ENCODE data around the gene CTDSPL. TPM values are rescaled to one million over a fixed set of nuclear protein-coding genes. Genes with fewer than 3 reads are reported as not detected.
A peak's percentile ranks its signal among the peaks of the same experiment; 100 is the strongest.

The CTDSPL gene
- total RNA-seq, 1 donor from 2014 or later = not detected

- no peak for TF ChIP-seq CTCF (IDR thresholded peaks at IDR 0.05)
Observed at GRCh38 chr3:37853691-37854413, 7.8 kb upstream of the CTDSPL start.

GRCh38 chr3:37855363-37855970, 6.2 kb upstream of the CTDSPL start:
- POLR2A ChIA-PET = no interaction called here
- intact Hi-C loops (cut with micrococcal nuclease) = loop anchor here (1.0 kb wide), 1 partner anchor 112 kb away; no protein-coding TSS in a partner anchor
- Mint-ChIP-seq H3K4me1 (peaks cover 3% of the 10 kb centered on the region), H3K27ac (no peak overlapping the region), H3K27me3 (peaks cover 19% of the 10 kb centered on the region), H3K9me3 (no peaks in the 10 kb centered on the region), H3K36me3 (ENCODE audit: low read depth) (no peaks in the 10 kb centered on the region), H3K4me3 (no peak overlapping the region)
- CTCF ChIA-PET = interaction anchor here (0.7 to 1.6 kb wide), 10 partner anchors 8 to 625 kb away, joined by 3 to 25 read pairs (median 4); no protein-coding TSS in a partner anchor
- no peak for ATAC-seq (ENCODE audit: low read depth)
- DNase-seq = peak; percentile 52
- peak; percentile 19 for TF ChIP-seq CTCF (IDR thresholded peaks at IDR 0.05)

More at GRCh38 chr3:37853691-37854413, 7.8 kb upstream of the CTDSPL start:
- no peaks in the 10 kb centered on the region for H3K9me3 Mint-ChIP-seq
- ATAC-seq (ENCODE audit: low read depth) (no peak), DNase-seq (no peak)
- CTCF ChIA-PET = interaction anchor here (1.0 kb wide), 1 partner anchor 114 kb away, joined by 5 read pairs; no protein-coding TSS in a partner anchor
- intact Hi-C loops (cut with micrococcal nuclease) = no loop called here
- no peaks in the 10 kb centered on the region for H3K4me1 Mint-ChIP-seq
- H3K27ac Mint-ChIP-seq = no peak overlapping the region
- H3K36me3 Mint-ChIP-seq (ENCODE audit: low read depth) = no peaks in the 10 kb centered on the region
- H3K27me3 Mint-ChIP-seq = peaks cover 13% of the 10 kb centered on the region
- POLR2A ChIA-PET = no interaction called here
- H3K4me3 Mint-ChIP-seq = no peak overlapping the region

- DNase-seq = no peak
- CTCF ChIA-PET = interaction anchor here (1.6 kb wide), 2 partner anchors 111 to 624 kb away, joined by 9 to 25 read pairs; no protein-coding TSS in a partner anchor
- intact Hi-C loops (cut with micrococcal nuclease) = no loop called here
- H3K9me3 Mint-ChIP-seq = no peaks in the 10 kb centered on the region
- no peak for TF ChIP-seq CTCF (IDR thresholded peaks at IDR 0.05)
- peaks cover 11% of the 10 kb centered on the region for H3K4me1 Mint-ChIP-seq
- H3K4me3 Mint-ChIP-seq = no peak overlapping the region
- no peaks in the 10 kb centered on the region for H3K36me3 Mint-ChIP-seq (ENCODE audit: low read depth)
- ATAC-seq (ENCODE audit: low read depth) = no peak
- H3K27me3 Mint-ChIP-seq = peaks cover 25% of the 10 kb centered on the region
- H3K27ac Mint-ChIP-seq = no peak overlapping the region
- POLR2A ChIA-PET = no interaction called here
Observed at GRCh38 chr3:37856381-37856780, 5.3 kb upstream of the CTDSPL start.

GRCh38 chr3:37858742-37859141, 2.9 kb upstream of the CTDSPL start:
- no peak for TF ChIP-seq CTCF (IDR thresholded peaks at IDR 0.05)
- Mint-ChIP-seq H3K4me1 (peaks cover 17% of the 10 kb centered on the region), H3K36me3 (ENCODE audit: low read depth) (no peaks in the 10 kb centered on the region), H3K9me3 (no peaks in the 10 kb centered on the region), H3K4me3 (no peak overlapping the region), H3K27ac (no peak overlapping the region), H3K27me3 (peaks cover 34% of the 10 kb centered on the region)
- intact Hi-C loops (cut with micrococcal nuclease) = no loop called here
- ChIA-PET CTCF (no interaction called here), POLR2A (no interaction called here)
- DNase-seq = no peak
- no peak for ATAC-seq (ENCODE audit: low read depth)

GRCh38 chr3:37859354-37859753, 2.3 kb upstream of the CTDSPL start:
- no peak for TF ChIP-seq CTCF (IDR thresholded peaks at IDR 0.05)
- no peaks in the 10 kb centered on the region for H3K9me3 Mint-ChIP-seq
- H3K4me1 Mint-ChIP-seq = peaks cover 17% of the 10 kb centered on the region
- intact Hi-C loops (cut with micrococcal nuclease) = no loop called here
- ATAC-seq (ENCODE audit: low read depth) = no peak
- H3K4me3 Mint-ChIP-seq = peak overlapping the region; percentile 8
- ChIA-PET CTCF (no interaction called here), POLR2A (no interaction called here)
- no peak overlapping the region for H3K27ac Mint-ChIP-seq
- H3K27me3 Mint-ChIP-seq = peaks cover 40% of the 10 kb centered on the region
- no peaks in the 10 kb centered on the region for H3K36me3 Mint-ChIP-seq (ENCODE audit: low read depth)
- DNase-seq = no peak
